K562 (cell line): ENCODE measurements around the gene PPIE. TPM values are rescaled to one million over a fixed set of nuclear protein-coding genes. Genes with fewer than 3 reads are reported as not detected.

Source experiments
- ATAC-seq: fragments of 200-7000 bp; cut with Tn5 transposase; 3 replicates; pipeline ENCODE4 v1.9.1; 2020; ENCODE audit warnings: moderate library complexity
- BruUV-seq: library from RNA; stranded (reverse); fragments of 400-500 nt; replicated peaks from 2 replicates; lab custom pipeline; 2021; lab: Mats Ljungman, UMichigan
- CTCF ChIA-PET: fragments of 300-600 bp; formaldehyde crosslinking; extraction: SDS; loops from one replicate; lab custom pipeline; 2021; ENCODE audit warnings: low intra/inter-chr PET ratio; lab: Yijun Ruan, JAX
- POLR2A ChIA-PET: fragments of 300-600, 350-650 bp; sonication (Branson Sonifier 250); formaldehyde crosslinking; extraction: SDS; loops from one replicate; lab custom pipeline; 2021; ENCODE audit warnings: antibody characterized with exemption, inconsistent platforms; lab: Yijun Ruan, JAX
- DNase-seq, 4 experiments: peaks; one replicate each; pipeline versions ENCODE4 v3.0.0 to v3.0.0-alpha.2; 2011 to 2018; ENCODE audit warnings: low spot score in 3 of 4, mixed read lengths in 3 of 4; ENCODE audit errors: extremely low read depth in 1 of 4
- FAIRE-seq: peaks from 2 replicates; lab custom pipeline; 2011; peaks lifted over from hg19 to GRCh38; lab: Jason Lieb, UNC
- H2AFZ ChIP-seq: 2 replicates; pipeline ENCODE4 v1.6.0; 2011; ENCODE audit warnings: low read depth, low read length, control low read depth, inconsistent platforms
- H3K27ac ChIP-seq: fragments of 200-600 bp; 3 replicates; pipeline ENCODE4 v1.8.0; 2011; ENCODE audit warnings: low read depth, mild to moderate bottlenecking, control low read depth, inconsistent platforms, low read length, moderate library complexity, mixed read lengths; ENCODE audit errors: extremely low read depth
- H3K27me3 ChIP-seq, 2 experiments: fragments of 300-600 bp in 1 of 2; 2 replicates in 1 of 2; 3 replicates in 1 of 2; pipeline versions ENCODE4 v1.6.0 to v1.8.0; 2011; ENCODE audit warnings: inconsistent platforms in 2 of 2, low read length in 2 of 2, mild to moderate bottlenecking in 1 of 2, mixed read lengths in 1 of 2, moderate library complexity in 1 of 2; ENCODE audit not compliant: control insufficient read depth in 2 of 2, insufficient read depth in 2 of 2
- H3K36me3 ChIP-seq: fragments of 300-600 bp; 3 replicates; pipeline ENCODE4 v1.8.0; 2011; ENCODE audit warnings: mild to moderate bottlenecking, low read length, inconsistent platforms; ENCODE audit not compliant: control insufficient read depth, insufficient read depth
- H3K4me1 ChIP-seq, 2 experiments: fragments of 200-600 bp in 1 of 2; replicated peaks in 1 of 2; 2 replicates in 1 of 2; 3 replicates in 1 of 2; pipeline versions ENCODE4 v1.5.1 to v1.8.0; 2011; ENCODE audit warnings: inconsistent platforms in 2 of 2, low read length in 2 of 2, mild to moderate bottlenecking in 1 of 2, mixed read lengths in 1 of 2, moderate library complexity in 1 of 2; ENCODE audit not compliant: control insufficient read depth in 2 of 2, insufficient read depth in 2 of 2
- H3K4me2 ChIP-seq: 2 replicates; pipeline ENCODE4 v1.6.1; 2011; ENCODE audit warnings: low read length, control low read depth, inconsistent platforms, mixed read lengths; ENCODE audit not compliant: insufficient read depth
- H3K4me3 ChIP-seq: fragments of 200-600 bp; sonication (generic), shearing (Covaris generic); 2 replicates; pipeline ENCODE4 v1.5.1; 2016; ENCODE audit warnings: control low read depth, inconsistent platforms
- H3K79me2 ChIP-seq: fragments of 200-600 bp; 3 replicates; pipeline ENCODE4 v1.8.0; 2011; ENCODE audit warnings: low read length, inconsistent platforms; ENCODE audit not compliant: control insufficient read depth, insufficient read depth
- H3K9ac ChIP-seq, 2 experiments: 2 replicates each; pipeline versions ENCODE4 v1.6.0 to v1.6.1; 2011; ENCODE audit warnings: low read depth in 2 of 2, low read length in 2 of 2, control low read depth in 1 of 2, inconsistent platforms in 1 of 2, mild to moderate bottlenecking in 1 of 2, mixed read lengths in 1 of 2; ENCODE audit not compliant: insufficient read depth in 1 of 2
- H3K9me1 ChIP-seq: one replicate; pipeline ENCODE4 v1.6.0; 2011; ENCODE audit warnings: inconsistent platforms, mild to moderate bottlenecking, low read length, moderate library complexity; ENCODE audit not compliant: control insufficient read depth, insufficient read depth
- H3K9me3 ChIP-seq: replicated peaks from 2 replicates; pipeline ENCODE4 v1.5.1; 2011; ENCODE audit warnings: low read depth, low read length, inconsistent platforms; ENCODE audit not compliant: control insufficient read depth, insufficient read depth
- H4K20me1 ChIP-seq: replicated peaks from 2 replicates; pipeline ENCODE4 v1.6.1; 2011; ENCODE audit warnings: low read length, inconsistent platforms, mixed read lengths; ENCODE audit not compliant: control insufficient read depth, insufficient read depth
- ARID3B ChIP-seq: fragments of 250-450 bp; sonication (Bioruptor Pico); IDR thresholded peaks from 2 replicates; pipeline ENCODE4 v1.4.0; 2020; ENCODE audit warnings: borderline replicate concordance
- ATF3 ChIP-seq, 2 experiments: fragments of 450-650 bp in 1 of 2; sonication (generic) in 1 of 2; formaldehyde crosslinking in 1 of 2; IDR thresholded peaks in 1 of 2; conservative IDR thresholded peaks in 1 of 2; 2 replicates each; pipeline versions ENCODE4 v1.6.1 to v1.8.1; 2016 to 2023; ENCODE audit warnings: mild to moderate bottlenecking in 2 of 2, moderate library complexity in 2 of 2, inconsistent platforms in 1 of 2, missing genetic modification reagents in 1 of 2
- ATF6 ChIP-seq: sonication (generic); formaldehyde crosslinking; IDR thresholded peaks from 2 replicates; pipeline ENCODE4 v1.4.0; 2020; ENCODE audit warnings: mild to moderate bottlenecking, missing genetic modification reagents
- CC2D1A ChIP-seq: fragments of 450-650 bp; IDR thresholded peaks from 2 replicates; pipeline ENCODE4 v1.6.1; 2017; ENCODE audit warnings: mild to moderate bottlenecking
- FOXK2 ChIP-seq, 2 experiments: fragments of 450-650 bp; IDR thresholded peaks in 1 of 2; conservative IDR thresholded peaks in 1 of 2; 2 replicates each; pipeline ENCODE4 v1.6.1; 2016; ENCODE audit warnings: low read depth in 2 of 2, mild to moderate bottlenecking in 1 of 2
- ID3 ChIP-seq, 2 experiments: fragments of 250-450 bp in 1 of 2; fragments of 450-650 bp in 1 of 2; sonication (Bioruptor Pico) in 1 of 2; IDR thresholded peaks; 2 replicates each; pipeline versions ENCODE4 v1.6.1 to v1.8.0; 2016 to 2021; ENCODE audit warnings: mild to moderate bottlenecking in 2 of 2, moderate library complexity in 2 of 2, missing compliant biosample characterization in 1 of 2, missing genetic modification characterization in 1 of 2
- MXD1 ChIP-seq: fragments of 250-450 bp; sonication (Bioruptor Pico); IDR thresholded peaks from 2 replicates; pipeline ENCODE4 v1.8.0; 2021; ENCODE audit warnings: borderline replicate concordance, mild to moderate bottlenecking, moderate library complexity; ENCODE audit not compliant: poor library complexity, severe bottlenecking
- NCOA1 ChIP-seq: fragments of 450-650 bp; IDR thresholded peaks from 2 replicates; pipeline ENCODE4 v1.6.1; 2016; ENCODE audit warnings: low read depth
- PHF8 ChIP-seq: fragments of 200-600 bp; sonication (generic); IDR thresholded peaks from 2 replicates; pipeline ENCODE4 v1.6.1; 2012; ENCODE audit warnings: mixed run types, mild to moderate bottlenecking, inconsistent platforms, low read length, moderate library complexity, borderline replicate concordance
- SMAD4 ChIP-seq: fragments of 250-450 bp; sonication (Bioruptor Pico); conservative IDR thresholded peaks from 2 replicates; pipeline ENCODE4 v1.8.0; 2021; ENCODE audit warnings: inconsistent platforms, mild to moderate bottlenecking, moderate library complexity
- SPI1 ChIP-seq: IDR thresholded peaks from 2 replicates; pipeline ENCODE4 v1.6.1; 2011; ENCODE audit warnings: low read depth, low read length, control low read depth, borderline replicate concordance
- USF1 ChIP-seq: sonication (generic); formaldehyde crosslinking; IDR thresholded peaks from 2 replicates; pipeline ENCODE4 v1.9.0; 2022; ENCODE audit warnings: mild to moderate bottlenecking, missing genetic modification reagents
- ZNF239 ChIP-seq: fragments of 250-450 bp; sonication (Bioruptor Pico); IDR thresholded peaks from 2 replicates; pipeline ENCODE4 v1.4.0; 2020; ENCODE audit warnings: mild to moderate bottlenecking
- ZNF583 ChIP-seq: fragments of 250-450 bp; sonication (Bioruptor Pico); IDR thresholded peaks from 2 replicates; pipeline ENCODE4 v1.4.0; 2020
- WGBS: fragments of 100-300 bp; shearing (Covaris generic); methylation state at CpG from one replicate; pipeline ENCODE4 v1.1.6; 2016; ENCODE audit warnings: low coverage, mixed read lengths; ENCODE audit not compliant: insufficient coverage; ENCODE audit errors: missing lambda C conversion rate; 5-methylcytosine and 5-hydroxymethylcytosine counted together
- in situ Hi-C: fragments of 300-500 bp; cut with MboI; formaldehyde crosslinking; loops from 4 replicates; pipeline ENCODE4 v1.15.0; 2018; ENCODE audit warnings: inconsistent platforms, mixed read lengths
- intact Hi-C: fragments of 100-400 bp; cut with micrococcal nuclease; formaldehyde crosslinking; loops from 2 replicates; pipeline ENCODE4 v1.14.2; 2022
- polyA plus RNA-seq, 8 experiments: library from polyadenylated mRNA; depleted of rRNA in 4 of 8; stranded (reverse) in 5 of 8; unstranded in 3 of 8; fragments of >200 nt; fragmentation: Nextera tagmentation in 2 of 8; fragmentation: Illumina TruSeq in 1 of 8; extraction: Ambion mirVana in 2 of 8; extraction: Trizol in 1 of 8; gene quantifications; 2 replicates each; pipeline versions ENCODE4 v1.2.1 to v1.2.3, GENCODE V29; 2011 to 2014; ENCODE audit warnings: inconsistent platforms in 1 of 8, missing spikeins in 1 of 8
- total RNA-seq, 7 experiments: library from RNA; depleted of rRNA in 6 of 7; stranded (reverse); fragments of >200 nt in 6 of 7; fragmentation: Illumina TruSeq in 2 of 7; extraction: Trizol in 2 of 7; gene quantifications; 2 replicates each; pipeline versions ENCODE4 v1.2.1 to v1.2.3, GENCODE V29; 2011 to 2021; ENCODE audit warnings: low replicate concordance in 1 of 7

Gene PPIE
- total and polyA plus RNA-seq, 9 of the 15 experiments (the other 6 are each of a cell fraction or from before 2014, with no cell fraction given), result 75.4 to 444 (median 131) TPM

GRCh38 chr1:39711966-39712340, 26.7 kb upstream of the PPIE start:
- WGBS, result 9% methylated on average over 6 of the region's 6 CpGs
- no peaks in the 10 kb centered on the region for H3K9me3 ChIP-seq
- peak overlapping the region; percentile 88 for H2AFZ ChIP-seq
- peak; percentile 55 for FAIRE-seq
- H3K4me3 ChIP-seq, result no peak overlapping the region
- no TSS peak for BruUV-seq
- ChIA-PET POLR2A (interaction anchor here (0.7 to 2.8 kb wide), 14 partner anchors 9 to 301 kb away, joined by 3 to 25 read pairs (median 4); partner anchors contain the start of genes NT5C1A and PPIE), CTCF (interaction anchor here (0.6 to 1.5 kb wide), 4 partner anchors 8 to 88 kb away, joined by 3 to 5 read pairs (median 4); no protein-coding TSS in a partner anchor)
- intact Hi-C loops, result loop anchor here (1.0 to 10.0 kb wide), 2 partner anchors 10 to 607 kb away; no protein-coding TSS in a partner anchor
- no peaks in the 10 kb centered on the region for H3K79me2 ChIP-seq
- no peaks in the 10 kb centered on the region for H3K36me3 ChIP-seq
- ATAC-seq, result peak; percentile 68
- H3K9ac ChIP-seq, result peak overlapping the region; percentile 53 to 70; a peak in 3 of 4 replicates
- H3K4me2 ChIP-seq, result peak overlapping the region; percentile 63
- H3K27me3 ChIP-seq, result no peaks in the 10 kb centered on the region
- DNase-seq, result peak; percentile 34 to 73 (median 39)
- H3K27ac ChIP-seq, result peak overlapping the region; percentile 70
- no peaks in the 10 kb centered on the region for H3K9me1 ChIP-seq
- in situ Hi-C loops, result no loop called here
- peaks cover 22 to 24% of the 10 kb centered on the region in 2 experiments; a peak in 4 of 5 replicates for H3K4me1 ChIP-seq
- H4K20me1 ChIP-seq, result no peaks in the 10 kb centered on the region
- TF ChIP-seq USF1 (CRISPR knock-in tag) (no peak), SMAD4 (CRISPR knock-in tag) (no peak), MXD1 (no peak), ZNF583 (no peak), ID3 (CRISPR knock-in tag; IDR thresholded peaks at IDR 0.05) (no peak), ID3 (tag; IDR thresholded peaks at IDR 0.05) (no peak), CC2D1A (no peak), ATF6 (no peak), PHF8 (0 out of 2 replicates have a peak, but pooled peaks have one; percentile 24), NCOA1 (no peak), ARID3B (CRISPR knock-in tag) (no peak), FOXK2 (conservative IDR thresholded peaks at IDR 0.05 in 1 of 2, IDR thresholded peaks at IDR 0.05 in 1 of 2; ENCODE audit: low read depth in 2 of 2) (peak in 1 of 2 experiments; percentile 4; a peak in 1 of 4 replicates), ZNF239 (CRISPR knock-in tag) (no peak), ATF3 (IDR thresholded peaks at IDR 0.05) (no peak), ATF3 (CRISPR knock-in tag; conservative IDR thresholded peaks at IDR 0.05) (no peak), SPI1 (no peak)
